ENCODE measurements around the gene CRBN. TPM values are rescaled to one million over a fixed set of nuclear protein-coding genes. Genes with fewer than 3 reads are reported as not detected.

The CRBN gene
- polyA plus RNA-seq, 3 donors: 80.1 to 85.5 (median 81.1) TPM

- DNase-seq (ENCODE audit: low read depth in 3 of 3, low spot score in 2 of 3): no peak
Observed at GRCh38 chr3:3117651-3118050, 61.8 kb downstream of the CRBN start.

- DNase-seq (ENCODE audit: low read depth in 3 of 3, low spot score in 2 of 3): no peak
Observed at GRCh38 chr3:3113042-3113709, 66.3 kb downstream of the CRBN start.

- DNase-seq (ENCODE audit: low read depth in 3 of 3, low spot score in 2 of 3): no peak
Observed at GRCh38 chr3:3110749-3111361, 68.6 kb downstream of the CRBN start.

GRCh38 chr3:3110299-3110630 lies 69.2 kb downstream of the CRBN start, which contains the start of gene IL5RA:
Gene IL5RA (minus strand): TSS chr3:3110374. CDS start chr3:3104984, 5,390 bp downstream.
- DNase-seq (ENCODE audit: low read depth in 3 of 3, low spot score in 2 of 3): peak in 2 of 3 donors; percentile 18 to 46

- no peak for DNase-seq (ENCODE audit: low read depth in 3 of 3, low spot score in 2 of 3)
Observed at GRCh38 chr3:3109407-3110298, 69.8 kb downstream of the CRBN start.

- no peak for DNase-seq (ENCODE audit: low read depth in 3 of 3, low spot score in 2 of 3)
Observed at GRCh38 chr3:3107858-3108257, 71.6 kb downstream of the CRBN start.

- no peak for DNase-seq (ENCODE audit: low read depth in 3 of 3, low spot score in 2 of 3)
Observed at GRCh38 chr3:3107181-3107580, 72.3 kb downstream of the CRBN start.

- DNase-seq (ENCODE audit: low read depth in 3 of 3, low spot score in 2 of 3): no peak
Observed at GRCh38 chr3:3105815-3106214, 73.7 kb downstream of the CRBN start.

- DNase-seq (ENCODE audit: low read depth in 3 of 3, low spot score in 2 of 3): no peak
Observed at GRCh38 chr3:3105246-3105645, 74.2 kb downstream of the CRBN start.

- no peak for DNase-seq (ENCODE audit: low read depth in 3 of 3, low spot score in 2 of 3)
Observed at GRCh38 chr3:3102751-3103150, 76.7 kb downstream of the CRBN start.

- DNase-seq (ENCODE audit: low read depth in 3 of 3, low spot score in 2 of 3): no peak
Observed at GRCh38 chr3:3101660-3102458, 77.6 kb downstream of the CRBN start.

Other genes with a start within 250 kb of the CRBN start
- under 1 TPM; 0.37 to 0.76 (median 0.62) TPM for gene IL5RA, start 69.3 kb downstream of the CRBN start, polyA plus RNA-seq (ENCODE audit: insufficient read length in 3 of 3)
- 10 to 100 TPM; 31.2 to 33.4 (median 31.4) TPM for gene TRNT1, start 52.8 kb downstream of the CRBN start, polyA plus RNA-seq (ENCODE audit: insufficient read length in 3 of 3)